KG1 (cell line): ENCODE measurements around the gene SRPK2.

ENCODE experiments used
- DNase-seq: peaks from one replicate; lab custom pipeline; 2025; lab: John Stamatoyannopoulos, UW

Gene SRPK2

GRCh38 chr7:105097619-105098018, 291.1 kb downstream of the SRPK2 start:
- DNase-seq = no peak

- DNase-seq = no peak
These were observed 292.4 kb downstream of the SRPK2 start for GRCh38 chr7:105096306-105096705.

- DNase-seq = no peak
These were observed 293.8 kb downstream of the SRPK2 start for GRCh38 chr7:105094966-105095365.

- DNase-seq = no peak
These were observed 300.3 kb downstream of the SRPK2 start for GRCh38 chr7:105088456-105088855.

- DNase-seq = no peak
These were observed 300.7 kb downstream of the SRPK2 start for GRCh38 chr7:105087981-105088380.

GRCh38 chr7:105086850-105087249, 301.9 kb downstream of the SRPK2 start:
- no peak for DNase-seq

GRCh38 chr7:105084581-105084980, 304.1 kb downstream of the SRPK2 start:
- DNase-seq = no peak

- DNase-seq = no peak
These were observed 309.4 kb downstream of the SRPK2 start for GRCh38 chr7:105079348-105079747.

GRCh38 chr7:105073143-105073542, 315.6 kb downstream of the SRPK2 start:
- no peak for DNase-seq

- DNase-seq = no peak
These were observed 319.8 kb downstream of the SRPK2 start for GRCh38 chr7:105068886-105069285.

GRCh38 chr7:105067691-105068090, 321.0 kb downstream of the SRPK2 start:
- no peak for DNase-seq
